ENCODE results near the gene ERGIC2.
"Not testable (repeated sequence)": the region's sequence is repeated elsewhere in the genome, so short reads cannot be mapped to it uniquely, and the experiment has no call there.

The ERGIC2 gene

GRCh38 chr12:29306682-29307081, 74.3 kb downstream of the ERGIC2 start:
- no peak for DNase-seq
- intact Hi-C loops (cut with DNase I) = loop anchor here (5.0 kb wide), 1 partner anchor 211 kb away; no protein-coding TSS in a partner anchor

GRCh38 chr12:29306266-29306665, 74.7 kb downstream of the ERGIC2 start:
- intact Hi-C loops (cut with DNase I) = loop anchor here (5.0 kb wide), 1 partner anchor 211 kb away; no protein-coding TSS in a partner anchor
- DNase-seq = no peak

GRCh38 chr12:29304388-29304787, 76.6 kb downstream of the ERGIC2 start:
- intact Hi-C loops (cut with DNase I) = no loop called here
- DNase-seq = no peak

GRCh38 chr12:29301114-29301513, 79.9 kb downstream of the ERGIC2 start:
- peak in 1 of 10 donors; percentile 49 for DNase-seq
- intact Hi-C loops (cut with DNase I) = no loop called here

- no peak for DNase-seq
- intact Hi-C loops (cut with DNase I) = no loop called here
These were observed 81.3 kb downstream of the ERGIC2 start for GRCh38 chr12:29299633-29300032.

- DNase-seq = no peak
These were observed 89.7 kb downstream of the ERGIC2 start for GRCh38 chr12:29291226-29291625.

GRCh38 chr12:29290475-29290874, 90.5 kb downstream of the ERGIC2 start:
- DNase-seq = not testable (repeated sequence)

More at GRCh38 chr12:29291226-29291625, 89.7 kb downstream of the ERGIC2 start:
- intact Hi-C loops (cut with DNase I) = no loop called here

GRCh38 chr12:29288031-29288430, 92.9 kb downstream of the ERGIC2 start:
- no peak for DNase-seq
- intact Hi-C loops (cut with DNase I) = no loop called here

More at GRCh38 chr12:29290475-29290874, 90.5 kb downstream of the ERGIC2 start:
- intact Hi-C loops (cut with DNase I) = not testable (repeated sequence)

GRCh38 chr12:29287622-29288021, 93.3 kb downstream of the ERGIC2 start:
- intact Hi-C loops (cut with DNase I) = no loop called here
- DNase-seq = no peak

Data from posterior cingulate gyrus (tissue), 11 donors.